Hindlimb muscle (tissue), 1 donor: Measurements from ENCODE around the gene SRGAP2. TPM values are rescaled to one million over a fixed set of nuclear protein-coding genes. Genes with fewer than 3 reads are reported as not detected.
"Not testable (repeated sequence)": the region's sequence is repeated elsewhere in the genome, so short reads cannot be mapped to it uniquely, and the experiment has no call there.

ENCODE experiments used
- DNase-seq: peaks from one replicate; pipeline ENCODE4 v3.0.0-alpha.2; 2013
- polyA plus RNA-seq: library from polyadenylated mRNA; unstranded; fragments of 120-200 nt; gene quantifications from one replicate; pipeline ENCODE4 v1.2.1, GENCODE V29; 2013; ENCODE audit not compliant: insufficient read length

Gene SRGAP2
- polyA plus RNA-seq = 97.0 TPM

- peak; percentile 71 for DNase-seq
Measured at GRCh38 chr1:206203364-206204158, at the start of gene SRGAP2. Gene SRGAP2, plus strand, starts transcription at chr1:206203541. Its CDS starts 2,430 bp downstream, at chr1:206205971.

- DNase-seq = not testable (repeated sequence)
Measured at GRCh38 chr1:206167350-206168029, 35.9 kb upstream of the SRGAP2 start.

- not testable (repeated sequence) for DNase-seq
Measured at GRCh38 chr1:206169794-206170193, 33.5 kb upstream of the SRGAP2 start.

GRCh38 chr1:206173110-206173719, 30.1 kb upstream of the SRGAP2 start:
- not testable (repeated sequence) for DNase-seq

DNA sequence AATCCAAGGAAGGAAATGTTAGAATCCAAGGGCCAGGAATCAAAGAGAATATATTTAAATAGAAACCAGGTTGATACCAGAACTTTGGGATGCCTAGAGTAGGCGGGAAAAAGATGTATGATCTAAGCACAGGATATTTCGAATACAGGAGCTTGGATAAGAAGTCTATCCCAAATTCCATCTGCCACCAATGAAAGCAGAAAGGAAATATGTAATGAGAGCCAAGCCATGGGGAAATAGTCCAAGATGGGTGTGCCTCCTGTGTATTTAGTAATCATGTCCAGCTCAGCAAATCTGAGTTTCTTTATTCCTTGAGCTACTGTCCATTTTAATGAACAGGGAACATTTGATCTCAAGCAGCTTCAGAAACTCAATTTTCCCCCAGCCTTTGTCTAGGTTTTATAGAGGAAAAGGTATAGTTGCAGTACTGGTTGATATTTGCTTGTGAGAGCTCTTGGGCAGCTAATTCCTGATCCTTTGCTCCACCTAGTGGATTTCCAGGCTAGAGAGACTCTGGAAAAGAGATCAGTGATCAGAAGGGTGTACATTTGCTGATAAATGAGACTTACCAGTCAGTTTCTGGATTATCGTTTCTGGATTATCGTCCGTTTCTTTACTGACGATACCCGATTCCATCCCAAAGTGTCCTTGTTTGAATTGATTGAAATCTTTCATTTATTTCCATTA, 29.0 kb upstream of the SRGAP2 start:
- peak; percentile 42 for DNase-seq

DNA sequence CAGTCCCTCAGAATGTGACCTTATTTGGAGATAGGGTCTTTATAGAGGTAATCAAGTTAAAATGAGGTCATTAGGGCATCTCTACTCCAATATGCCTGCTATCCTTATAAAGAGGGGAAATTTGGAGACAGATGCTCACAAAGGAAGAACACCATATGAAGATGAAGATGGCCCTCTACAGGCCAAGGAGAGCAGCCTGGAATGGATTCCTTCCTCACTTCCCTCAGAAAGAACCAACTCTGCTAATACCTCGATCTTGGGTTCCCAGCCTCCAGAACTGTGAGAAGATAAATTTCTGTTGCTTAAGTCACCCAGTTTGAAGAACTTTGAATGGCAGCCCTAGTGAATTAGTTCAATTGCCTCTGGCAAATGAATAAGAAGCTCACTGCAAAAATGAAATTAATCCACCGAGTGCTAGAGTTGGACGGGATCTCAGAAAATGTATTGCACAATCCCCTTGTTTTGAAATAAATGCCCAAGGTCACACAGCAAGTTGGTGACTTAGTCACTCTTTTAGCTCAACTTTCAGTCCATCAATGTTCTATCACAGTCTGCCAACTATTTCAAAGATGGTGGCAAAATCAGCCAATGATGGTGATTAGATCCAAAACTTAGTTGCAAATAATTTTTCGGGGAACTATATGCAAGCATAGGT, 27.8 kb upstream of the SRGAP2 start:
- not testable (repeated sequence) for DNase-seq

GRCh38 chr1:206176114-206176502, 27.2 kb upstream of the SRGAP2 start:
- not testable (repeated sequence) for DNase-seq

GRCh38 chr1:206178061-206178989, 25.0 kb upstream of the SRGAP2 start:
- not testable (repeated sequence) for DNase-seq

DNA sequence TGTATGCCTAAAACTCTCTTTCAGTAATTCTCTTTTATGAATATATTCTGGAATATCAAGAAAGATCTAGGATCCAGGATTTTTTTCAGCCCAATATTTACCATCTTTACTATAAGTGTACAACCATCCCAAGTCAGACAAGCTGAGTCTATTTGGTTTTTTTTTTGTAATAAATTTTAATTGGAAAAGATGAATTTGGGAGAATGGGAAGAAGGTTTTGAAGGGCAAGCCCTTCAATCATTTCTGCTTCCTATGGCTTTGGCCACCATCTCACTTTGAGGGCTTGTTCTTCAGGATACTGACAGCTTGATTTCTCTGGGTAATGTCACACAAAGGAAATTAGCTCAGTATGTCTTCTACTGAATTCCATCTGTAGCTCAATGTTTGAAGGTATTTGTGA, 23.7 kb upstream of the SRGAP2 start:
- not testable (repeated sequence) for DNase-seq

DNA sequence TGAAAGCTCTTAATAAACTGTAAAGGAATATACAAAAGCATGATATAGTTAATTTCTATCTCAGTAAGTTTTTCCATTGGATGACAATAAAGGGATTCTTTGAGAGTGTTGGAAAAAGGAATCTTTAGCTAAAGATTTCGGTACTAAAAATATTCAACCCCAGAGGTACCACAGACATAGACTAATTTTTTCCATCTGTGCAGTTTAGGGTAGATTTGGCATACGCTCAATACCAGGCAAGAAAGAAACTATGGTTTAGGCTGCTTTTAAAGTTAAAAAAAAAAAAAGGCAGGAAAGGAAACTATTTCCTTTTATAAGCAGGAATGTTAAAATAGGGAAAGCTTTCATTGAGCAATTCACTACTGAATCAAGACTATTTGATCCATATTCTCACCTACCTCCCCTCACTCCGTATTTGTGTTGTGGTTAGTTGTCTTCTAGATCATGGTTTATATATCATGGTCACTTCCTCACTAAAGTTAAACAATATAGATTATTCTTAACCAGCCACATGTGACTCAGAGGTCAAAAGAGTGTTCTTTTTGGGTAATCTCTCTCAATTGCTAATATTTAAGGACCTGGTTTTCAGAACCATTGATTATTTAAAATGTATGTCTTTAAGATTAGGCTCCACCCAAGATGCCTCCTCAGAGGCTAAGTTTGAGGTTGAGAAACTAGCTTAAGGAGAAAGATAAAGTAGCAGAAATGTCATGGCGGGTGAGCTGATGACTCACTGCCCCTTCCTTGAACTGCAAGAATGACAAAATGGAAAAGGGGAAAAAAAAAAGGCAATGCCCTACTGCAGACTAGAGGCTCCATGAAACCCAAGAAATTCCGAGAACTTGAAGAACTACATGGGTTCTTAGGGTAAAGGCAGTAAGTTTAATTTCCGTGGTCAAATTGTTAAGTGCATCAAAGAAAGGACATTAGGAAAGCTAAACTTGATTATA, 20.7 kb upstream of the SRGAP2 start:
- DNase-seq = not testable (repeated sequence)

DNA sequence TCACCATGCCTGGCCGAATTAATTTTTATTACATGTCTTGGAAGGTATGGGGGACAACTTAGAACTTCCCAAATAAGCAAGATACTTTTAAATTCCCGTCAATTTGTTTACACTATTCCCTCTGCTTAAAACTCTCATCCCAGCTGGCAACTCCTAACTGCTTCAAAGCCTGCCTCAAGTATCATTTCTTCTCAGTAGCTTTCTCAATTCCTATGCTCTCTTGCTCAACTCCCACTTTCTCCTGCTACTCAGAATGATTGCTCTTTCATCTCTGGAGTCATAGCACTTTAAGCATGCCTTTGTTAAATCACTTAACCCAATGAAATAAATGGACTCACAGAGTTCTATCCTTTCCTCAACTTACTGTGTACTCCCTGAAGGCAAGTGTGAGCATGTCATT, 19.6 kb upstream of the SRGAP2 start:
- DNase-seq = not testable (repeated sequence)

DNA sequence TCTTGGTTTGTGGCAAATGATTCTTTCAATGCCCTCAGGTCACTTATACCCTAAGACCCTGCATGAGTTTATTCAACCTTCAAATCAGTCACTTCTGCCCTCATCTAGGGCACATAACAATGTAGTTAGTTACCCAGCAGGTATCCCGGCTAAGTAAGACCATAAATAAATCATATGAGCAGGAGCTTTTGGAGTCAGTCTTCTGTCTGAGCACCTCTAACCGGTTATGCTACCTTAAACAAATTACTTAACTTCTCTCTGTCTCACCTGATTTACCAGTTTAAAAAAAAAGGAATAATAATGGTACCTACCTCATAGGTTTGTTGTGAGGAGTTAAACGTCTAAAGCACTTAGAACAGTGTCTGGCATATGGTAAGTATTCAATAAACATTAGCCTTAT, 17.6 kb upstream of the SRGAP2 start:
- DNase-seq = not testable (repeated sequence)

GRCh38 chr1:206186826-206187225, 16.5 kb upstream of the SRGAP2 start:
- DNase-seq = not testable (repeated sequence)

DNA sequence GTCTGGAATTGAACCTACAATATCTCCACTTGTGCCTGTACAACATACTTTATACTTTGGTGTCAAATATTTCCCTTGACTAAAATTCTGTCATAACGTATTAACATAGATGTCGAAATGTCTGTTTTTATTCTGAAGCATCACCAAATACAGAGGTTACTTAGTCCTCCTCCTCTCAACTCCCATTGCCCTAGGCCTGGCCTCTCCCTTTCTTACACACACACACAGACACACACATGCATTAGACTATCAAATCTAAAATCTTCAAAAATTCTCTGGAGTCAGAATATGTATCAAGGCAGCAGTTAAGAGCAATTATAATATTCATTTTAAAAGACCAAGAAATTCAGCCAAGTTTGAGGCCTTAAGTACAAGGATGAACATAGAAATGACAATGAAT, 8.2 kb upstream of the SRGAP2 start:
- not testable (repeated sequence) for DNase-seq

DNA sequence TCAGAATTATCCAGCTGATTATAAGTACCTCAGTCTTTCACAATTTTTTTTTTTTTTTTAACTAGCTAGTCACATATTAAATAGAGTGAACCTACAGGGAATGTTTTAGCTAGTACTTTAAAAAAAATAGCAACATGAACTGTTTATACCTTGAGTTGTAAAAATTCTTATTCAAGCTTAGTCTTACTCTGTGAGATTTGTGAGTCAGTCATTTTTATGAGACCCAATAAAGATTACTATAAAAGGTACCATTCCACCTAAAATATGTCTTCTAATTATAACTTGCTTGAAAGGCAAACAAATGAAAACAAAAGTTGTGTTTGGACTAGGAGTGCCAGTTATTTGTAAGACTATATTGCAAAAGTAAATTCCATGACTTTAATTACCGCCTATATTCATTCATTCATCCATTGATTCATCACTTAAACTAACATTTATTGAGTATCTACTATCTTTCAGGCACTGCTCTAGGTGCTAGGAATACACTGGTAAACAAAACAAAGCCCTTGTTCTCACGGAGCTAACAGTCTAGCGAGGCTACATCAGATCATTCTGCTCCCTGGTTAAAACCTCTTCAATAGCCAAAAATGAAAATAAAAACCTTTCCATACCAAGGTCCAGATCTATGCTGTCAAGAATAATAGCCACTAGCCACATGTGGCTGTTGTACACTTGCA, 6.5 kb upstream of the SRGAP2 start:
- not testable (repeated sequence) for DNase-seq

GRCh38 chr1:206202789-206203363, 465 bp upstream of the SRGAP2 start, which contains the start of gene FAM72A:
Gene FAM72A, minus strand, starts transcription at chr1:206202839. Its CDS starts 814 bp downstream, at chr1:206202025.
- peak; percentile 95 for DNase-seq

DNA sequence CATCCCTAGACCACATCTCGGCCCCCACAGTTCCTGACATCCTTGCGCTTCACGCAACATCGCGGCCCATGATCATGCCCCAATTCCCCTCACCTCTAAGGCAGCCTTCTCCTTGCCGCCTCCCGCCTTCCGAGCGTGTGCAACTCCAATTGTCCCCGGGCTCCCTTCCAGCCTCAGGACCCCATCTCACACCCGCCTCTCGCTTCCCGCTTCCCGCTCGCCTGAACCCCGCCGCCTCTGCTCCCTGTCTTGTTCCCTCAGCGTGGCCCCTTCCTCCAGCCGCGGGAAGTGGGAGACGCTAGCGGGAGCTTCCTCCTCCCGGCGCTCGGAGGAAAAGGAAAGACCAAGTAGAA, 794 bp downstream of the SRGAP2 start:
- not testable (repeated sequence) for DNase-seq

GRCh38 chr1:206204871-206205270, 1.5 kb downstream of the SRGAP2 start:
- DNase-seq = peak; percentile 12

- DNase-seq = not testable (repeated sequence)
Measured at GRCh38 chr1:206205569-206205968, 2.2 kb downstream of the SRGAP2 start.
